Uterus (tissue), 2 donors: ENCODE measurements around the gene DPY19L3.
A peak's percentile ranks its signal among the peaks of the same experiment; 100 is the strongest.

Experiments used
- CTCF ChIP-seq, 4 experiments: fragments of 200-600 bp in 2 of 4; fragments of 450-650 bp in 2 of 4; sonication (generic) in 2 of 4; IDR thresholded peaks; one replicate each; pipeline ENCODE4 v1.5.1; 2016 to 2019; ENCODE audit warnings: antibody characterized with exemption in 4 of 4, mild to moderate bottlenecking in 2 of 4, moderate library complexity in 1 of 4
- POLR2A ChIP-seq, 2 donors: fragments of 450-650 bp; IDR thresholded peaks; one replicate each; pipeline ENCODE4 v1.6.1; 2016; ENCODE audit warnings: antibody characterized with exemption in 2 of 2, mild to moderate bottlenecking in 1 of 2, moderate library complexity in 1 of 2

DNA sequence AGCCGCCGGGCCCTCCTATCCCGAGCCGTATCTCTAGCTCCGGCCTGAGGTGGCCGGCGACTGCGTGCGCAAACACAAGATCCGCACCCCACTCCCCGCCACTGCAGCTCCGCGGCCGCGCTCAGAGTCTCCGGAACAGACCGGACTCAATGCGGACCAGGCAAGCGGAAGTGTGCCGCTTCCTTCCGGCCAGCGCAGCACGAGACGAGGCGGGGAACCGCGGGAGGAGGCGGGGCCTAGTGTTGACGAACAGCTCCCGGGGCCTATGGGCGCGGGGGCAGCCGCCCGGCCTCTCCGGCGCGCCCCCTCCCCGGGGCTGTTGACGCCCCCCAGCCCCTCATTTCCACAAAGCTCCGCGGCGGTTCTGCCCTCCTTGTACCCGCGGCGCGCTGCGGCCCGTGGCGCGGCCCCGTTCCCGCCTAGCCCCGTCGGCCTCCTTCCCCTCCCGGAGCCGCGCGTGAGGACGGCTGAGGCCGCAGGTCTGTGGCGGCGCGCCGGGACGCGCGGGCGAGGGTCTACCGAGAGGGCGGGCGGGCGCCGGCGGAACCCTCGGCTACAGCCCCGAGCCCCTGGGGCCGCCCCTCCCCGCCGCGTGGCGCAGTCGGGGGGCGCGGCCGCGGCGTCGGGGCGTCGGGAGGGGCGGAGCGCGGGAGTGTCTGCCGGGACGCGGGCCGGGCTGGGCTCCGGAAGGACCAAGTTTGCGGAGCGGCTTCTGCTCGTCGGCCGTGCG is at the start of gene DPY19L3:
- TF ChIP-seq POLR2A (IDR thresholded peaks at IDR 0.05) (peak; percentile 70 to 91), CTCF (IDR thresholded peaks at IDR 0.05) (peak in 1 of 4 experiments; percentile 8)
